Stimulated activated CD4-positive, alpha-beta T cell treated with anti-CD3 and anti-CD28 coated beads, Interleukin-4, amount 100 ng/mL, for 48 hours (primary cell): Measurements from ENCODE around the gene TDRD3.

Experiments
- DNase-seq, 2 donors: peaks; one replicate each; pipeline ENCODE4 v3.0.0-alpha.2; 2020; ENCODE audit warnings: low read depth in 2 of 2

TDRD3 gene

DNA sequence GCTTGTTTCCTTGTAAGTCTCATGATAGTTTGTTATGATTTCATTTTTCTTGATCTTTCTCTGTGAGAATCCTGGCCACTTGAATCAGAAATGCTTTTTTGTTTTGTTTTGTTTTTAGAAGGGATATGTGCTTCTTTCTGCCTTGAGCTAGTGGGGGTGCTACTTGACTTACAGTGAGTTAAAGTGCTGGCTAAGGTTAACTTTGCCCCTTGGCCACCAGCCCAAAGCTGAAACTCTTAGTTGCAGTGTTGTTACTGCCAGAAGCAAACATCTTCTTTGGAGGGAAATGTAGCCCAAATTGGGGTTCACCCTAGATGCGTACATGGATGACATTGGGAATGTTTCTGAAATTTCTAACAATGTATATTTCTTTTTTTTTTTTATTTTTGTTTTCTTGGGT lies 57.4 kb downstream of the TDRD3 start:
- no peak for DNase-seq

DNA sequence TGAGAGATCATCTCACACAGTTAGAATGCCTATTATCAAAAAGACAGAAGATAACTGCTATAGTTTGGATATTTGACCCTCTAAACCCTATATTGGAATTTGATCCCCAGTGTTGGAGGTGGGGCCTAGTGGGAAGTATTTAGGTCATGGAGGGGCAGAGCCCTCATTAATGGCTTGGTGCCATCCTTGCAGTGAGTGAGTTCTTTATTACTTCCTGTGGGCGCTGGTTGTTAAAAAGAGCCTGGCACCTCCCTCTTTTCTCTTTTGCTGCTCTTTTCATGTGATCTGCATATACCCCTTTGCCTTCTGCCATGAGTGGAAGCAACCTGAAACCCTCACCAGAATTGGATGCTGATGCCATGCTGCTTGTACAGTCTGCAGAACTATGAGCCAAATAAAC lies 66.8 kb downstream of the TDRD3 start:
- no peak for DNase-seq

DNA sequence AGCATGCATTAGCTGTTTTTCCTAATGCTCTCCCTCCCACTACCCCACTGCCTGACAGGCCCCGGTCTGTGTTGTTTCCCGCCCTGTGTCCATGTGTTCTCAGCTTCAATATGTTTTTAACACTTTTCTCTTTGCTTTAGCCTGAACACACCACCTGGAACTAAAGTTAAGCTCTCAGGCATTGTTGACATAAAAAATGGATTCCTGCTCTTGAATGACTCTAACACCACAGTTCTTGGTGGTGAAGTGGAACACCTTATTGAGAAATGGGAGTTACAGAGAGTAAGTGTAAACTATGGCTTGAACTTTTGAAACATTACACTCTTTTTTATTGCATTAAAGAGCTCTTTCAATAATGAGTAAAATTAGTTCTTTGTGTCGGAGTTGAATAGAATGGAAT lies 70.1 kb downstream of the TDRD3 start:
- no peak for DNase-seq

DNA sequence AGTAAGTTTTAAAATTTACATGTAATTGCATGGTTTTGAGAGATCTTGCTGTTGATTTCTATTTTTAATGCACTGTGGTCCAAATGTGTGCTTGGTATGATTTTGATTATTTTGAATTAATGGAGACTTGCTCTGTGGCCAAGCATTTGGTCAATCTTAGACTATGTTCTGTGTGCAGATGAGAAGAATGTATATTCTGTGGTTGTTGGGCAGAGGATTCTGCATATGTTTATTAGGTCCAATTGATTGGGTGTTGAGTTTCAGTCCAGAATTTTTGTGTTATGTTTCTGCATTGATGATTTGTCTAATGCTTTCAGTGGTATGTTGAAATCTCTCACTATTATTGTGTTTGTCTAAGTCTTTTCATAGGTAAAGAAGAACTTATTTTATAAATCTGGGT lies 82.3 kb downstream of the TDRD3 start:
- no peak for DNase-seq

DNA sequence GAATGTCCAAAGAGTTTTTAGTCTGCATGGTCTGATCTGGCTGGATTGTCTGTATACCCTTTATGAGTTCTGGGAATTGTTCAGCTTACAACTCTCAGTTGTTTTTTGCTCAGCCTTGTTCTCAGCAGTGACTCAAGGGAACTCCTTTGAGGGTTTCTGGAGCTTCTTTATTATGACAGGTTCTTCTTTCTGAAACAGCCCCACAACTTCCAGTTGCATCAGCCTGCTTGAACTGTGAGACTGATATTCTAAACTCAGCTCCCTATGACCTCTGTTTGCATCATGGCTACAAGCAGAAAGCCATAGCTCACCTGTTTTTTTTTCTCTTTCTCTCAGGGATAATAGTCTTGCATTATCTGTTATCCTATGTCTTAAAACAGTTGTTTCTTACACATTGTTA lies 85.0 kb downstream of the TDRD3 start:
- no peak for DNase-seq

DNA sequence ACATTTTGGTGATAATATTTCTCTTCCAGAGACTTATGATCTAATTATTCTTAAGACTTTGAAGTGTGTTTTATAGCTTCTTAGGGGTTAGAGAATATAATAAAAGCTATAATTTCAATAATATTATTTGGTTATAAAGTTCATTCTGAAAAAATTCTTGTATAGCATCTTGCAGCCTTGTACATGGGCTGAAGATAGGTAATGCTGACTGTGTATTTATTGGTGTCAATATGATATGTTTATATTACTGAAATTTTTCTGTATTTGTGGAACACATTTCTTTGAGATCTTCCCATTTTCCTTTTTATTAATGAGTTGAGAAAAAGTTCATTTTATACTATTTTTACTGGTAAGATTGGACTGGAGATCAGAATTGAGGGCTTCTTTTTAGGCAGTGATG lies 87.8 kb downstream of the TDRD3 start:
- no peak for DNase-seq

DNA sequence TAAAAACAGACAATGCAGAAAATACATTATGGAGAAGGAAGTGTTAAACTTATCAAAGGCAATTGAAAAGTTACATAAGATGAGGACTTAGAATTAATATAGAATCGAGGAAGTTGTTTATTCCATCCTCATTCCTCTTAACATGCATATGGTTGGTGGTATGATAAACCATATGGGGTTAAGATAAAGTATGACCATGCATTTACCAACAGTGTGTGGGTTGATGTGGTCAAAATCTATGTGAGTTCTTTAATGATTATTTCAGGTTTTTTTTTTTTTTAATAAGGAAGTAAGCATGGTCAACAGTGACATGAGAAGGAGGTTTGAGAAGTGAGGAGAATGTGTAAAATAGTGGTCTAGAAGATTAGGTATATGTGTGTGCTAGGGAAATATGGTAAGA lies 94.5 kb downstream of the TDRD3 start:
- DNase-seq, result no peak

DNA sequence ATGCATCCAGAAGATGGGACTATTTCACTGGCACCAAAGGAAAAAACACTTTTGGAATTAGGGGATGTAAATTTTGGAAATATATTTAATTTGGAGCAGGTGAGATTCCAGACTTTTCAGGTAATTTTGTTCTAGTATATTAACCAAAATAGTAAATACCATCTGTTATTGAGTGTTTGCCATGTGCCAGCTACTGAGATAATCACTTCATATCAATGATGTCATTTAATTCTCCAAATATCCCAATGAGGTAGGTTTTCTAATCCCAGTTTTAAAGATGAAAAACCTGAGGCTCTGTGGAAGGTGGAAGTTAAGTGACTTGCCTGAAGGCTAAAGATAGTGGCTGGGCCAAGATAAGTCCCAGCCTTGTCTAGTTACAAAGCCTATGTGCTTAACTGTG lies 95.2 kb downstream of the TDRD3 start:
- no peak for DNase-seq

DNA sequence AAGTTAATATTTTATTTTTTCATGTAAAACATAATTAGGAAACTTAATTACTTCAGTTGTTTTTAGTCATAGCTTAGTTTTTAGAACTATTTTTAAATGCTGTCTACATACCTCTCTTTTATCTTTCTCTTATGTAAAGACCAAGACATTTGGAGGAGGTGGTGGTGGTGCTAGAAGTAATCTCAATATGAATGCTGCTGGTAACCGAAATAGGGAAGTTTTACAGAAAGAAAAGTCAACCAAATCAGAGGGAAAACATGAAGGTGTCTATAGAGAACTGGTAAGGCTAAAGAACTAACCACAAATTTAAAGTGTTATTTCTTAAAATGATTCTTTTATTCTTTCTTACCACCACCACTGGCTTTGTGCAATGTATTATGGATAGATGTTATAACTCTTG lies 97.3 kb downstream of the TDRD3 start:
- no peak for DNase-seq

DNA sequence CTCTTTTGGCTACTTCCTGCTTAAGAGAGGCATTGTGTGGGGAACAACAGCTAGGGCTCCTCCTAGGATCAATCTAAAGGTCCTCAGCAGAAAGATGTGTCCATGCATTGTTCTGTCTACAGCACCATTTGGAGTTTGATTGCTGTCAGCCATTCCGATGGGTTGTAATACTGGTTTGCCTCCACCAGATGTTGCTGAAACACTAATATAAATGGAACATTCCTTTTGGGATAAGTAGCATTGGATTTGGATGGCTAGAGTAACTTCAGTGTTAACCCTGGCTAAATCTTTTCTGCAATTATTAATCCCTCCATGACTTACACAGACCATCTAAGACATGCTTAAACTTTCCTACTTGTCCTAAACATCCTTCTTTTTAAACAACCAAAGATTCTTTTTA lies 104.2 kb downstream of the TDRD3 start:
- no peak for DNase-seq

DNA sequence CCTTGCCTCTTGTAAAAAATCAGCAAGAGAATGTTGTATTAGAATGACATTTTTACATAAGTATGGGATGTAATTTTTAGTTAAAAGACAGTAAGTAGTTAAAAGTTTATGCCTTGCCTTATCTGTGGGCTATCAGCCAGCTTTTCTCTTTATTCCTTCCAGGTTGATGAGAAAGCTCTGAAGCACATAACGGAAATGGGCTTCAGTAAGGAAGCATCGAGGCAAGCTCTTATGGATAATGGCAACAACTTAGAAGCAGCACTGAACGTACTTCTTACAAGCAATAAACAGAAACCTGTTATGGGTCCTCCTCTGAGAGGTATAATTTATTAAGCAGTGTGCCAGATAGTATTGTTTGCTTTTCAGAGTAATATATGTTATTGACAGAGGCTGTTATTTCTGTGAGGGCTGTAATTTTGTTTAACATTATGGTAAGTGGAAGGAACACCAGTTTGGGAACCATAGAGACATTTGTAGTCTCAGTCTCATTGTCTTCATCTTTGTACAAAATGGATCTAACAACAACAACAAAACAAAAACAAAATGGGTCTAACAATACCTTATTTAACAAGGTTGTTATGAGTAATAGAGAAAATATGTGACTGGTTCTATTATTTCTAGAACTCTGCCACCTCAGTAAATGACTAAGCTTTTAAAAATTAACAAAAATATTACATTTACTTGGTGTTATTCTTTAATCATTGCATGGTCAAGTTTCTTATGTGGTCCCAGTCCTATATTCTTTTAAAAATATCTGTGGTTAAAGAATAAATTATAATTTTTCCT lies 112.8 kb downstream of the TDRD3 start:
- no peak for DNase-seq

DNA sequence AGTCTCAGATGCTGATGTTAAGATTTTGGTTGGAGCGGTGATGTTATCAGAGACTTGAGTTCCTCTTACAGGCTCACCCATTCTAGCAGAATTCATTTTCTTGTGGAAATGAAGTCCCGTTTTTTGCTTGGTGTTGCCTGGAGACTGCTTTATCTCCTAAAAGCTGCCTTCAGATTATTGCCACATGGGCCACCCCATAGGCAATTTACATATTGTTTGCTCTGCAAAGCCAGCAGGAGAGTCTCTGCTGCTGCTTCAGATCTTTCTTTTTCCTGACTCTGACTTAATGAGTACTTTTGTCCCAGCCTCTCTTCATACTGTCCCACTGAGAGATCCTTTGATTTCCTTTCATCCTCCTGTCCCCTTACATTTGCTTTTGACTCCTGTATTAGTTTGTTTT lies 114.6 kb downstream of the TDRD3 start:
- no peak for DNase-seq

DNA sequence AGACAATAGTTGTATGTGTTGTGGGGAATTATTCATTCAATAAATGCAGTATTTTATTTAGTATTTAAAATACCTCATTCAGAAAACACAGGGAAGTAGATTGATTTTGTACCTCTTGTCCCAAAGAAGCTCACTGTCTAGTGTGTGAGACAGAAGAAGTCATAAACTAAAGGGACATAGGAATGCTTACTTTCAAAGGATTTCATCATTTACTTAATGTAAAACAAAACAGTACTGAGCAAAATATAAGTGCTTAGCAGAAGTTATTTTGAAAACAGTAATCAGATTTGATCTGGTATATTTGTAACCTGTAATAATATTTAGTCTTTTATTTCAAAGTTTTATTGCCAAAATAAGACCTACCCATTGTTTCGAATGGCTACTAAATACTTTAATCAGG lies 117.9 kb downstream of the TDRD3 start:
- DNase-seq, result no peak

DNA sequence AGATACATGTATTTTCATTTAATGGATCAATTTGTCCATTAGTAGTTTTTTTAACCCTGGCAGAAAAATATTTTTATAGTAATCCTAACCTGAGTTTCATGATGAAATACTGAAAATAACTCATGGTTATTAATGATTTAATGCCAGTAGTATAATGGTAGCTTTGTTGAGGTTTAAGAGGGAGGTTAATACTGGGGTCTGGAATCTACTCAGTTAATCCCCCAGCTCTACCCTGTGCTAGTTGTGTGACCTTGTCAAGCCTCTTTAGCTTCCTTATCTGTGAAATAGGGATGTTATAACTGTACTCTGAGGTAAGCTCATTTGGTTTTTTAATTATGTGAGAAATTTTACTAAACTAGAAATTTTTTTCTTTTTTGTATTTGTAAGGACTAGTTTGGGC lies 122.5 kb downstream of the TDRD3 start:
- DNase-seq, result no peak

DNA sequence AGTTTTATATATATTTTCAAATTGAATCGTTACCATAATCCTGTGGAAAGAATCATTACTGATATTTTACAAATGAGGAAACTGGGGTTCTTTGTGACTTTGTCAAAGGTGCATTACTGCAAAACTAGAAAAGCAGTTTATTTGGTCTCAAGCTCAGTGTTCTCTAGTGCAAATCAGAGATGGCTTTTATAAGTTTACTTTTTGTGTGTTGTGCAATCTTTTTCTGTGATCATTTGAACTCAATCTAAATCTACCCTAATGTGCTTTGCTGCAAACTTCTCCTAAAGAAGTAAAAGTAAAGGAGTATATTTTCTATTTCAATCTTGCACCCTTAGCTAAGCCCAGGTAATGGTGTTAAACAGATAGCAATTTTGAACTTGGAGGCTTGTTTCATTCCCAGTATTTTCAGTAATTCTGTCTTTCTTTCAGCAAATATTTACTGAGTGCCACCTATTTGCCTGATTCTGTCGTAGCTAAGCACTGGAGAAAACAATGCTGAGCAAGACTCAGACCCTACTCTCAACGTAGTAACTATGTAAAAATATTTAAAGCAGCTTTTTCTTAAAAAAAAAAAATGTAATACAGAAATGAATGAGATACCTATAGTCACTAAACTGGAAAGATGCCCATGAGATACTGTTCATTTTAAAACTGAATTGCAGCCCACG lies 124.0 kb downstream of the TDRD3 start:
- no peak for DNase-seq

DNA sequence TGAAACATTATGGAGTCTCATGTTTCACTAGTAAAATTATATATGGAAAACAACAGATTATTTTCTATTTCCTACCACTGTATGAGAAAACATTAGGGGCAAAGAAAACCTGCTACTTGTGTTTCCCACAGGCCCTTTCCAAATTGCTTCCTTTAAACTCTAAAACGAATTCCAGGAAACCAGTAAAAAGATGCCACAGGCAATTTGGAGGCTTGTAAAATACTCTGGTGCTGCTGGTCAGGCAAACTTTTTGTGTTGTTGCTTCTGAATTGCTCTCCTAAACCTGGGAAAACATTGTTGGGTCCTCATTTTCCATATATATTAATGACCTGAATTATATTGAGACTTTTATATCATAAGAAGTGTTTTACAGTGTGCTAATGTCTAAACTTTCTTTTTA lies 141.5 kb downstream of the TDRD3 start:
- no peak for DNase-seq

DNA sequence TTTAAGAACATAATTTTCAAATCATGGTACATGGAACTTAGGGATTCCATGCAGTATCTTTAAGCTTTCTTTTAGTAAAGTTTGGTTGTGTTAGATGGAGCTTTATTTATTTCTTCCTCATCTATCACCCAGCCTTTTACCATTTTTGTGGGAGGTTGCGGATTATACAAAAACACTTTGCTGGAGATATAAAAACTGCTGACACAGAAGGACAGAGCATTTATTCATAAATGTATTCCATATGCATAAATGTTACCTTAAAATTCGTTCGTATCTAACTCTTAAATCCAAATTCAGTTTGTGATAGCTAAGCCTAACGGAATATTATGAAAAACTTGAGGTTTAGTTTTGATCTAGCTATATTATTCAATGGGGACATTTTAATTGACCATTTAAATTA lies 143.3 kb downstream of the TDRD3 start:
- DNase-seq, result no peak

DNA sequence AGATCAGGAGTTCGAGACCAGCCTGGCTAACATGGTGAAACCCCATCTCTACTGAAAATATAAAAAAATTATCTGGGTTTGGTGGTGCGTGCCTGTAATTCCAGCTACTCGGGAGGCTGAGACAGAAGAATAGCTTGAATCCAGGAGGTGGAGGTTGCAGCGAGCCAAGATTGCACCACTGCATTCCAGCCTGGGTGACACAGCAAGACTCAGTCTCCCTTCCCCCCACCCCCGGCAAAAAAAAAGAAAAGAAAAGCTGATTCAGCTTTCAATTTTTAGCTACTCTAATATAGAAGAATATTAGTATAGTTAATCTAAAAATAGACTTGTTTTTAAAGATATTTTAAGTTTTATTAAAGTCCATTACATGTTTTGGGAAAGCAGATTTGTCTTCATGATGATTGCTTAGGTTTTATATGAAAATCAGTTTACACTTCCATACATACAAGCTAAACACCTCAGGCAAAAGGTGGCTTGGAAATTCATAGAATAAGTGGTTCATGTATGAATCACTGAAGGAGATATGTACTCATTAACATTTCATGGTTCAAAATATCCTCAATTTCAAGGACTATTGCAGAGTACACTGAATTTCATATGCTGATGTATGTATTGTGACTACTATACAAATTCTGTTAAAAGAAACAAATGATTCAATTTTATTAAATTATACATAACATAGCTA lies 165.2 kb downstream of the TDRD3 start:
- DNase-seq, result no peak

DNA sequence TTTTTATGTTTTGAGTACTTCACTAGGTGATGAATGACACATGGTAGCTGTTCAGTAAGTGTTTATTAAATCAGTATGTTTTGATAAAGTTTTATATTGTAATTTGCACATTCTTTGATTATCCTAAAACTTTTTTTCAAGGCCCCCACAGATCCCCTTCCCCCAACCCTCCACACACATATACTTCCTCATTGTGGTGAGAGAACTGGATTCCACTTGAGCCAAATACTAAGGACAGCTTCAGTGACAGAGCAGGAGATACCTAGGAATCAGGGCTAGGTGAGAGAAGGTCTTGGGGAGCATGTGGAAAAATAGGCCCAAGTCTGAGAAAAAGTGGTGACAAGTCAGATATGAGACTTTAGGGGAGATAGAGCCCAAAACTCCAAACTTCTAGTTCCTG lies 174.6 kb downstream of the TDRD3 start:
- no peak for DNase-seq

DNA sequence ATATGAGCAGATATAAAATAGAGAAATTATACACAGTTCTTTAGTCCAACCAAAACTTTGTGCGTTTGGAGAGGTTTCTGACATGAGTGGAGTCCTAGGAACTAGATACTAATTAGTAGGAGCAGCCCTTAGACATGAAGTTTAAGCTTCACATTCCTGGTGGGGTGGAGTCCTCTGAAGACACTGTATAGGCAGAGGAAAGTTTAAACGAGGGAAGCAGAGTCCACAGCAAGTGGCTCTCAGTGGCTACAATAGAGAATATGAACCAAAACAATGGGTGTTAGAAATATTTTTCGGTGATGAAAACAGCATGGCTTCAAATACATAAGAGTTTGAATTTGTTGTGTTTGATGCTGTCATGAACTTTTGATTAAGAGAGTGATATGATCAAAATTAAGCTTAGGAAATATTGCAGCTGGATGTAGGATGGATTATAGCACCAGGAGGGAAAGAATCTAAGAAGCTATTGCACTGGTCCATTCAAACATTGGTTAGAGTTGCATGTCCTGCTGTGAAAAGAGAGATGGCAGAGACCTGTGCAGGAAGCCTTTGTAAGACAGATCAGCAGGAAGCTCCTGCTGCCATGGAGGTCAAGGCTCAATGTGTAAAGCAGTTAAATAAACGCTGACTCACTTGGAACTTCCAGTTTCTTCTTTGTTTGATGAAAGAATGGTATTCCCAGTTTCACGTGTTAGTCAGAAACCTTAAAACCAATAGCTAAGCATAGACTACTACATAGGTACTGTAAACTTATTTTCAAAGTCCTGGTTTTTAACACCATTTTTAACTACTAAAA lies 175.2 kb downstream of the TDRD3 start:
- no peak for DNase-seq

DNA sequence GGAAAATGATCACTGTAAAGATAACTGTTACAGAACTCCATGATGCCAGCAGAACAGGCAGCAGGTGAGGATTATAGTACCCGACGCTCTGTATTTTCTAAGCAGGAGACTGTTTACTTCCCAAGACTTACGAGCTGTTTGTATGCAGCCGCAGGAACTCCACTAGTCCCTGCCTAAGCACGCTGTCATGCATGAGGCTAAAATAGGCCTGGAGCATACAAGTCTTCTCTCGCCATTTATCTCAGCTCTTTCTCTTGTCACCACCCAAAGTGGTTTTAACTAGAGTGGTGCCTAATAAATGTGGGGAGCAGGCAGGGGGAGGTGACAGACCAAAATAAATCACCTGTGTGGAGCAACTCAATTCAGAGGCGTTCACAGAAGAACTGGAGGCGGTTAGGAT lies 175.8 kb downstream of the TDRD3 start:
- DNase-seq, result no peak

DNA sequence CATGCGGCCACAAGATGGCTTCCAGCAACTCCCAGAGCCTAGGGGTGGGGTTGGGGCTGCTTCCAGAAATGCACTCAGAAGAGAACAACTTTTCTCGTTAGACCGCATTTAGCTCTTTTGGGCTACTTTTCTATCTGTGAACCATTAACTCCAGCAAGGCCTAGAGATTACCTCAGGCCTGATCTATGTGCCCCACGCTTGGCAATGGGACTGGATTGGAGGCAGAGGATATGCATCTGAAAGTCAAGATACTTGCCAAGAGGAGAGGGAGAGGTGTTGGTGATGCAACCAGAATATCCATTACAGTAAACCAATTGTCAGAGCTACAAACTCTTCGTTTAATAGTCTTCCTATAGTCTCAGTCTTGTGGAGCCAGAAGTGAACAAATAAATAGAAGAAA lies 177.7 kb downstream of the TDRD3 start:
- no peak for DNase-seq
